GM18526 (cell line): ENCODE measurements around the gene C2orf74.

Source experiments
- POLR2A ChIP-seq: IDR thresholded peaks from 3 replicates; pipeline ENCODE4 v1.6.1; 2011; ENCODE audit not compliant: insufficient read length; ENCODE audit errors: extremely low read depth

C2orf74 gene

GRCh38 chr2:61185231-61185728 is 23.3 kb downstream of the C2orf74 start:
- TF ChIP-seq POLR2A: no peak

- TF ChIP-seq POLR2A: no peak
Observed at GRCh38 chr2:61187085-61187484, 25.1 kb downstream of the C2orf74 start.

GRCh38 chr2:61193670-61194561 is 31.9 kb downstream of the C2orf74 start:
- TF ChIP-seq POLR2A: no peak

GRCh38 chr2:61196671-61197070 is 34.7 kb downstream of the C2orf74 start:
- no peak for TF ChIP-seq POLR2A

- TF ChIP-seq POLR2A: no peak
Observed at GRCh38 chr2:61205132-61205531, 43.1 kb downstream of the C2orf74 start.

- no peak for TF ChIP-seq POLR2A
Observed at GRCh38 chr2:61210332-61210981, 48.5 kb downstream of the C2orf74 start.

- TF ChIP-seq POLR2A: no peak
Observed at GRCh38 chr2:61214171-61214570, 52.2 kb downstream of the C2orf74 start.
